HT1080 (cell line): Measurements from ENCODE around the gene CHKB. TPM values are rescaled to one million over a fixed set of nuclear protein-coding genes. Genes with fewer than 3 reads are reported as not detected.

Source experiments
- DNase-seq: peaks from one replicate; pipeline ENCODE4 v3.0.0-alpha.2; 2015; ENCODE audit warnings: low read depth
- total RNA-seq: library from RNA; depleted of rRNA; stranded (reverse); fragments of >200 nt; shearing (Covaris generic); gene quantifications from 2 replicates; pipeline ENCODE4 v1.2.3, GENCODE V29; 2014; rRNA removed

Gene CHKB
- total RNA-seq, 1 experiment from 2014 or later = 22.3 TPM

GRCh38 chr22:50531962-50532674 is 50.5 kb downstream of the CHKB start:
- DNase-seq = no peak

- DNase-seq = no peak
Measured at GRCh38 chr22:50531546-50531961, 51.1 kb downstream of the CHKB start.

- DNase-seq = no peak
Measured at GRCh38 chr22:50530877-50531545, 51.6 kb downstream of the CHKB start.

GRCh38 chr22:50530580-50530876 is 52.1 kb downstream of the CHKB start:
- no peak for DNase-seq

GRCh38 chr22:50529897-50530579 is 52.6 kb downstream of the CHKB start, which contains the start of gene TYMP:
Gene TYMP, minus strand, starts transcription at chr22:50530012. Its CDS starts 303 bp downstream, at chr22:50529709.
- no peak for DNase-seq

DNA sequence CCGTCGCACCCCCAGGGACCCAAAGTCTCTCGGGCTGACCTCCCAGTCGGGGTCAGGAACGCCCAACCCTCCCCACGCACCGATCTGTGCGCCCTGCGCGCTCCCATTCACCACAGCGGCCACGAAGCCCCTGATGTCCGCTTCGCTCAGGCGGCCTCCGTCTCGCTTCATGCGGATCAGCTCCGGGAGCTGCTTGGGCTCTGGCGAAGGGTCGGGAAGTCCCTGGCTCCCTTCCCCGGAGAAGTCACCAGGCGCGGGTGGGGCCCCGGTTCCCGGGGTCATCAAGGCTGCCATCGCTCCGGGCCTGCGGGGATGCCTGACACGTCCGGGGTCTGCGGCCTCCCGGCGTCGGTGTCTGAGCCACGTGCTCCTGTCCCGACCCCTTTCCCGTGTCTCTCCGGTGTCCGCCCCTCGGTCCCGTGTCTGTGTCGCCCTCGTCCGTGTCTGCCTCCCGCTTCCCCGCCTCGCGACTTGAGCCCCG is 53.2 kb downstream of the CHKB start:
- DNase-seq = no peak

Other genes with a start within 250 kb of the CHKB start
- gene PPP6R2, start 239.5 kb downstream of the CHKB start, total RNA-seq = 40.0 and 44.6 TPM in 2 replicates
- 65.2 and 76.2 TPM in 2 replicates for gene SBF1, start 107.8 kb downstream of the CHKB start, total RNA-seq
- gene ADM2, start 101.3 kb downstream of the CHKB start, total RNA-seq = 0.67 and 0.79 TPM in 2 replicates
- 0.13 TPM in 1 of 2 replicates, not detected in the other for gene MIOX, start 96.0 kb downstream of the CHKB start, total RNA-seq
- gene LMF2, start 75.1 kb downstream of the CHKB start, total RNA-seq = 36.7 and 54.3 TPM in 2 replicates
- gene NCAPH2, start 74.6 kb downstream of the CHKB start, total RNA-seq = 65.3 and 73.2 TPM in 2 replicates
- gene SCO2, start 57.3 kb downstream of the CHKB start, total RNA-seq = 6.4 and 7.7 TPM in 2 replicates
- gene TYMP, start 52.8 kb downstream of the CHKB start, total RNA-seq = 2.0 and 2.1 TPM in 2 replicates
- not detected in 2 replicates for gene KLHDC7B, start 37.0 kb downstream of the CHKB start, total RNA-seq
- gene SYCE3, start 19.9 kb downstream of the CHKB start, total RNA-seq = not detected in 2 replicates
- gene CPT1B, start 4.4 kb downstream of the CHKB start, total RNA-seq = 12.5 and 13.4 TPM in 2 replicates
- gene MAPK8IP2, start 17.9 kb upstream of the CHKB start, total RNA-seq = 0.37 and 0.47 TPM in 2 replicates
- gene ARSA, start 45.3 kb upstream of the CHKB start, total RNA-seq = 11.0 and 11.3 TPM in 2 replicates
- gene SHANK3, start 90.0 kb upstream of the CHKB start, total RNA-seq = 0.58 and 0.63 TPM in 2 replicates
- gene ACR, start 155.4 kb upstream of the CHKB start, total RNA-seq = not detected in 2 replicates
- 12.5 and 20.8 TPM in 2 replicates for gene RABL2B, start 200.8 kb upstream of the CHKB start, total RNA-seq